OCI-LY7 (cell line): ENCODE data around the gene ZNF396.

Experiments
- EZH2phosphoT487 ChIP-seq: fragments of 200-600 bp; sonication (generic); IDR thresholded peaks from 2 replicates; pipeline ENCODE4 v1.6.1; 2018; ENCODE audit warnings: low read depth, borderline replicate concordance, mild to moderate bottlenecking, mixed run types, antibody characterized with exemption, low read length, moderate library complexity, mixed read lengths
- TF ChIP-seq, protein P1 (sequence below): fragments of 200-600 bp; sonication (generic); conservative IDR thresholded peaks from 2 replicates; pipeline ENCODE4 v1.5.1; 2014; ENCODE audit warnings: mild to moderate bottlenecking, antibody characterized with exemption, low read length, moderate library complexity, mixed read lengths

DNA sequence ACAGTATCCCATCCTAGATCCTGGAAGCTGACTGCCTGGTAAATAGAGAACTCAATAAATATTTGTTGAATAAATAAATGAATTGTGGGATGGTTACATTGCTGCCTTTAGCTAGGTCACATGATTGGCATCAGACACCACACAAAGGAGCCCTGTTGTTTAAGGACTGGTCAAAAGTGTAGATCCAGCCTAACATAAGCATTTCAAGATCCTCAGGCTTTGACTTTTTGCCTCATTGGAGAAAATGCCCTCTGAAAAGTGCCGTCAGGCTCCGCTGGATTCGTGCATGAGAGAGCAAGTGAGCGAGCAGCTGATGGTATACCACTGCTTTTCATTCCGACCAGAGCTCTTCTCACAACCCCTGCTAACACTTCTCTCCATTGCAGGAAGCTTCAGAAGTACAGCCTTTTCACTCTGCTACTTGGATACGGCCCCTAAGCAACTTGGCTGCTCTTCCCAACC is 31.6 kb downstream of the ZNF396 start:
- TF ChIP-seq, protein P1, sequence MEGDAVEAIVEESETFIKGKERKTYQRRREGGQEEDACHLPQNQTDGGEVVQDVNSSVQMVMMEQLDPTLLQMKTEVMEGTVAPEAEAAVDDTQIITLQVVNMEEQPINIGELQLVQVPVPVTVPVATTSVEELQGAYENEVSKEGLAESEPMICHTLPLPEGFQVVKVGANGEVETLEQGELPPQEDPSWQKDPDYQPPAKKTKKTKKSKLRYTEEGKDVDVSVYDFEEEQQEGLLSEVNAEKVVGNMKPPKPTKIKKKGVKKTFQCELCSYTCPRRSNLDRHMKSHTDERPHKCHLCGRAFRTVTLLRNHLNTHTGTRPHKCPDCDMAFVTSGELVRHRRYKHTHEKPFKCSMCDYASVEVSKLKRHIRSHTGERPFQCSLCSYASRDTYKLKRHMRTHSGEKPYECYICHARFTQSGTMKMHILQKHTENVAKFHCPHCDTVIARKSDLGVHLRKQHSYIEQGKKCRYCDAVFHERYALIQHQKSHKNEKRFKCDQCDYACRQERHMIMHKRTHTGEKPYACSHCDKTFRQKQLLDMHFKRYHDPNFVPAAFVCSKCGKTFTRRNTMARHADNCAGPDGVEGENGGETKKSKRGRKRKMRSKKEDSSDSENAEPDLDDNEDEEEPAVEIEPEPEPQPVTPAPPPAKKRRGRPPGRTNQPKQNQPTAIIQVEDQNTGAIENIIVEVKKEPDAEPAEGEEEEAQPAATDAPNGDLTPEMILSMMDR = no peak
- no peak for TF ChIP-seq EZH2phosphoT487
